ENCODE data around the gene LRRC37B.
"Not testable (repeated sequence)": the region's sequence is repeated elsewhere in the genome, so short reads cannot be mapped to it uniquely, and the experiment has no call there.

The LRRC37B gene

DNA sequence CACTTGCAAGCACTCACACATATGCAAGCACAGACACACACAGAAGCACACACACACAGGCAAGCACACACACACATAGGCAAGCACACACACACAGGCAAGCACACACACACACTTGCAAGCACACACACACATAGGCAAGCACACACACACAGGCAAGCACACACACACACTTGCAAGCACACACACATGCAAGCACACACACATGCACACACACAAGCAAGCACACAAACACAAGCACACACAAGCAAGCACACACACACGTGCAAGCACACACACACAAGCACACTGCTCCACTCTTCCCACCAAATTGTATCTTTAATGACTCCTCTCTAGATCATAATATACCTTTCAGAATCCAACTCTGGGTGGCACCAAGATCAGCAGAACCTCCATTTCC lies 84.9 kb downstream of the LRRC37B start:
- not testable (repeated sequence) for DNase-seq (ENCODE audit: low read depth)

- no peak for DNase-seq (ENCODE audit: low read depth)
These were observed 92.5 kb downstream of the LRRC37B start for GRCh38 chr17:32099686-32100085.

- not testable (repeated sequence) for DNase-seq (ENCODE audit: low read depth)
These were observed 93.1 kb downstream of the LRRC37B start for GRCh38 chr17:32100323-32100722.

GRCh38 chr17:32100971-32101631 lies 93.9 kb downstream of the LRRC37B start:
- no peak for DNase-seq (ENCODE audit: low read depth)

DNA sequence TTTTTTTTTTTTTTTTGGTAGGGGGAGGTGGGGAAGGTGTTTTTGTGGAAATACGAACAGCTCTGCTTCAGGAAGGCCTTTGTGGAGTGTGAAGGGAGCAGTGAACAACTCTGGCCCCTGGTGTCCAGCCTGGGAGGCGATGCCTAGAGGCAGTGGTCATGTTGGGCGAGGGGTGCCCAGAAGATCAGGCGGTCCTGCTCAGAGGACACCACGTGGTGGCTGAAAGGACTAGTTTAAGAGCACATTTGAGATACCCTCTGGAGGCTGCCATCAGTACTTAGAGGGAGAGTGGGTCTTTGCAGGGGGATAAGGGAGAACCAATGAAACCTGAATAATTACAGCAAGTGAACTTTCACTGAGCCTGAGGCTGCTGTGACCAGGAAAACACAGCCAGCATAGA lies 95.0 kb downstream of the LRRC37B start:
- no peak for DNase-seq (ENCODE audit: low read depth)

DNA sequence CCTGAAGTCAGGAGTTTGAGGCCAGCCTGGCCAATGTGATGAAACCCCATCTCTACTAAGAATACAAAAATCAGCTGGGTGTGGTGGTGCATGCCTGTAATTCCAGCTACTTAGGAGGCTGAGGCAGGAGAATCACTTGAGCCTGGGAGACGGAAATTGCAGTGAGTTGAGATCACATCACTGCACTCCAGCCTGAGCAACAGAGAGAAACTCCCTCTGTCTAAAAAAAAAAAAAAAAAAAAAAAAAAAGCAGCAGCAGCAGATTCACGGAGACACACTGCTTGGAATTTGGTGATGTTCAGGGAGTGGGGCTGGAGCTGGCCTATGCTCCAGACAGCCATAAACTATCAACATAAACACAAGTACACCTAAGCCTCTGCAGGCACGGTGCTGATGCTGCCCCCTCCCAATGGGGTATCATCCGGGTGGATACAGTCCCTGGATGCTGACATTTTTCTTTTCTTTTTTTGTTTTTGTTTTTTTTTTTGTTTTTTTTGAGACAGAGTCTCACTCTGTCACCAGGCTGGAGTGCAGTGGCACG lies 95.5 kb downstream of the LRRC37B start:
- no peak for DNase-seq (ENCODE audit: low read depth)
